Breast epithelium (tissue), 4 donors: ENCODE results near the gene ACOX2. TPM values are rescaled to one million over a fixed set of nuclear protein-coding genes. Genes with fewer than 3 reads are reported as not detected.

Source experiments
- DNase-seq, 2 donors: peaks; one replicate each; pipeline ENCODE4 v3.0.0-alpha.2; 2019; ENCODE audit warnings: low spot score in 2 of 2
- H3K27ac ChIP-seq, 2 donors: fragments of 200-600 bp; sonication (generic) in 1 of 2; one replicate each; pipeline ENCODE4 v1.5.1; 2016 to 2019; ENCODE audit warnings: mild to moderate bottlenecking in 1 of 2
- H3K27me3 ChIP-seq, 2 donors: fragments of 200-600 bp; sonication (generic) in 1 of 2; one replicate each; pipeline versions ENCODE4 v1.5.1 to v1.6.0; 2017 to 2019; ENCODE audit warnings: control low read depth in 1 of 2, mild to moderate bottlenecking in 1 of 2
- H3K36me3 ChIP-seq: fragments of 200-600 bp; one replicate; pipeline ENCODE4 v1.5.1; 2019
- H3K4me1 ChIP-seq, 2 donors: fragments of 200-600 bp; sonication (generic); one replicate each; pipeline ENCODE4 v1.5.1; 2016 to 2019; ENCODE audit warnings: control low read depth in 1 of 2
- H3K4me3 ChIP-seq, 3 donors: fragments of 200-600 bp; sonication (generic); 1 replicate in 2 of 3; 2 replicates in 1 of 3; pipeline ENCODE4 v1.5.1; 2016 to 2019; ENCODE audit warnings: mild to moderate bottlenecking in 3 of 3, moderate library complexity in 2 of 3
- H3K9me3 ChIP-seq, 2 donors: fragments of 200-600 bp; sonication (generic) in 1 of 2; one replicate each; pipeline ENCODE4 v1.5.1; 2016 to 2019; ENCODE audit warnings: control low read depth in 1 of 2
- CTCF ChIP-seq, 3 donors: fragments of 450-650 bp; IDR thresholded peaks; one replicate each; pipeline ENCODE4 v1.5.1; 2016 to 2017; ENCODE audit warnings: antibody characterized with exemption in 3 of 3, mild to moderate bottlenecking in 3 of 3, moderate library complexity in 3 of 3
- POLR2A ChIP-seq: fragments of 450-650 bp; IDR thresholded peaks from one replicate; pipeline ENCODE4 v1.6.1; 2016; ENCODE audit warnings: antibody characterized with exemption, mild to moderate bottlenecking, moderate library complexity
- POLR2AphosphoS5 ChIP-seq, 3 donors: sonication (generic); formaldehyde crosslinking; IDR thresholded peaks; one replicate each; pipeline ENCODE4 v1.6.1; 2017; ENCODE audit warnings: antibody characterized with exemption in 3 of 3
- intact Hi-C: fragments of 100-400 bp; cut with DNase I; formaldehyde crosslinking; loops from one replicate; pipeline ENCODE4 v1.15.1; 2023; ENCODE audit warnings: low total_unique reads
- total RNA-seq, 3 donors: library from RNA; depleted of rRNA; stranded (reverse); fragments of >200 nt; gene quantifications; one replicate each; pipeline ENCODE4 v1.1.0, GENCODE V29; 2016

Gene ACOX2
- total RNA-seq, 3 donors from 2014 or later: 12.1 to 31.5 (median 17.6) TPM

- Histone ChIP-seq H3K9me3 (no peaks in the 10 kb centered on the region), H3K4me3 (no peak overlapping the region), H3K36me3 (no peaks in the 10 kb centered on the region), H3K27ac (no peak overlapping the region), H3K4me1 (no peaks in the 10 kb centered on the region), H3K27me3 (no peaks in the 10 kb centered on the region)
- DNase-seq: no peak
- TF ChIP-seq POLR2AphosphoS5 (IDR thresholded peaks at IDR 0.05) (no peak), CTCF (IDR thresholded peaks at IDR 0.05) (no peak), POLR2A (no peak)
- intact Hi-C loops: loop anchor here (5.0 kb wide), 1 partner anchor 433 kb away; no protein-coding TSS in a partner anchor
Observed at GRCh38 chr3:58464866-58465265, 72.1 kb downstream of the ACOX2 start.

- Histone ChIP-seq H3K4me1 (no peaks in the 10 kb centered on the region), H3K9me3 (no peaks in the 10 kb centered on the region), H3K36me3 (no peaks in the 10 kb centered on the region), H3K27ac (peak overlapping the region; percentile 10 to 40), H3K27me3 (no peaks in the 10 kb centered on the region), H3K4me3 (peak overlapping the region in 2 of 3 donors; percentile 33 to 47)
- intact Hi-C loops: no loop called here
- TF ChIP-seq POLR2A (no peak), CTCF (IDR thresholded peaks at IDR 0.05) (no peak), POLR2AphosphoS5 (IDR thresholded peaks at IDR 0.05) (no peak)
- DNase-seq: no peak
Observed at GRCh38 chr3:58463942-58464271, 73.1 kb downstream of the ACOX2 start.

GRCh38 chr3:58463181-58463941 lies 73.6 kb downstream of the ACOX2 start:
- peak; percentile 59 to 72 for DNase-seq
- H3K27ac ChIP-seq: peak overlapping the region; percentile 10 to 40
- no peaks in the 10 kb centered on the region for H3K27me3 ChIP-seq
- H3K4me3 ChIP-seq: peak overlapping the region in 2 of 3 donors; percentile 33 to 47
- no peaks in the 10 kb centered on the region for H3K4me1 ChIP-seq
- no peaks in the 10 kb centered on the region for H3K9me3 ChIP-seq
- no peak for TF ChIP-seq POLR2A
- peak in 1 of 3 donors; percentile 22 for TF ChIP-seq POLR2AphosphoS5 (IDR thresholded peaks at IDR 0.05)
- peak in 2 of 3 donors; percentile 63 to 72 for TF ChIP-seq CTCF (IDR thresholded peaks at IDR 0.05)
- intact Hi-C loops: no loop called here
- no peaks in the 10 kb centered on the region for H3K36me3 ChIP-seq

- Histone ChIP-seq H3K27me3 (no peaks in the 10 kb centered on the region), H3K4me3 (no peak overlapping the region), H3K27ac (no peak overlapping the region), H3K9me3 (no peaks in the 10 kb centered on the region), H3K4me1 (no peaks in the 10 kb centered on the region), H3K36me3 (no peaks in the 10 kb centered on the region)
- intact Hi-C loops: no loop called here
- TF ChIP-seq CTCF (IDR thresholded peaks at IDR 0.05): no peak
- no peak for TF ChIP-seq POLR2A
- no peak for DNase-seq
Observed at GRCh38 chr3:58462829-58463180, 74.2 kb downstream of the ACOX2 start.

- Histone ChIP-seq H3K36me3 (no peaks in the 10 kb centered on the region), H3K27me3 (no peaks in the 10 kb centered on the region), H3K4me1 (no peaks in the 10 kb centered on the region), H3K9me3 (peaks cover 12 to 21% of the 10 kb centered on the region in 2 donors), H3K4me3 (no peak overlapping the region), H3K27ac (no peak overlapping the region)
- no peak for TF ChIP-seq CTCF (IDR thresholded peaks at IDR 0.05)
- no peak for TF ChIP-seq POLR2AphosphoS5 (IDR thresholded peaks at IDR 0.05)
- no peak for TF ChIP-seq POLR2A
- no peak for DNase-seq
- intact Hi-C loops: no loop called here
Observed at GRCh38 chr3:58459160-58459559, 77.8 kb downstream of the ACOX2 start.

Other genes with a start within 250 kb of the ACOX2 start
- gene RPP14, start 230.9 kb downstream of the ACOX2 start, total RNA-seq: 10 to 100 TPM in 2 of 3 donors, 1 to 10 TPM in 1; 6.2 to 11.0 (median 10.8) TPM
- 10 to 100 TPM; 10.6 to 19.6 (median 11.1) TPM for gene HTD2, start 230.7 kb downstream of the ACOX2 start, total RNA-seq
- gene PXK, start 204.3 kb downstream of the ACOX2 start, total RNA-seq: 10 to 100 TPM; 30.3 to 36.1 (median 34.6) TPM
- gene PDHB, start 103.4 kb downstream of the ACOX2 start, total RNA-seq: 10 to 100 TPM; 56.0 to 68.2 (median 57.1) TPM
- gene KCTD6, start 45.1 kb downstream of the ACOX2 start, total RNA-seq: 10 to 100 TPM; 15.4 to 30.7 (median 16.3) TPM
- gene FAM107A, start 40.2 kb upstream of the ACOX2 start, total RNA-seq: 10 to 100 TPM; 17.7 to 64.5 (median 31.9) TPM
- 10 to 100 TPM in 1 of 3 donors, 1 to 10 TPM in 1, not detected in 1; 4.3 to 17.6 TPM for gene FAM3D, start 129.6 kb upstream of the ACOX2 start, total RNA-seq